ENCODE data around the gene MTO1. TPM values are rescaled to one million over a fixed set of nuclear protein-coding genes. Genes with fewer than 3 reads are reported as not detected.
"Not testable (repeated sequence)": the region's sequence is repeated elsewhere in the genome, so short reads cannot be mapped to it uniquely, and the experiment has no call there.

Gene MTO1
- total RNA-seq: 14.6 and 22.0 TPM in 2 replicates

GRCh38 chr6:73461537-73462350 lies at the start of gene MTO1:
TSS of gene MTO1 (plus strand) at chr6:73461737. CDS start at chr6:73461855, 118 bp downstream.
- peak; percentile 92 to 93 for DNase-seq (ENCODE audit: low read depth in 2 of 2)

- no peak for DNase-seq (ENCODE audit: low read depth in 2 of 2)
Observed at GRCh38 chr6:73413102-73413501, 48.4 kb upstream of the MTO1 start.

- no peak for DNase-seq (ENCODE audit: low read depth in 2 of 2)
Observed at GRCh38 chr6:73418081-73418741, 43.3 kb upstream of the MTO1 start.

GRCh38 chr6:73421534-73421933 lies 40.0 kb upstream of the MTO1 start:
- DNase-seq (ENCODE audit: low read depth in 2 of 2): no peak

- no peak for DNase-seq (ENCODE audit: low read depth in 2 of 2)
Observed at GRCh38 chr6:73435236-73435635, 26.3 kb upstream of the MTO1 start.

GRCh38 chr6:73443555-73443954 lies 18.0 kb upstream of the MTO1 start:
- DNase-seq (ENCODE audit: low read depth in 2 of 2): no peak

GRCh38 chr6:73451223-73452106 lies 10.1 kb upstream of the MTO1 start:
- DNase-seq (ENCODE audit: low read depth in 2 of 2): peak; percentile 28 to 51

- DNase-seq (ENCODE audit: low read depth in 2 of 2): peak; percentile 13 to 69
Observed at GRCh38 chr6:73452107-73452461, 9.5 kb upstream of the MTO1 start, which contains the start of gene CGAS. TSS of gene CGAS (minus strand) at chr6:73452297. CDS start at chr6:73452181, 116 bp downstream.

- peak; percentile 10 to 67 for DNase-seq (ENCODE audit: low read depth in 2 of 2)
Observed at GRCh38 chr6:73455865-73456629, 5.5 kb upstream of the MTO1 start.

GRCh38 chr6:73459474-73459873 lies 2.1 kb upstream of the MTO1 start:
- not testable (repeated sequence) for DNase-seq (ENCODE audit: low read depth in 2 of 2)

GRCh38 chr6:73460056-73460455 lies 1.5 kb upstream of the MTO1 start:
- no peak for DNase-seq (ENCODE audit: low read depth in 2 of 2)

GRCh38 chr6:73471686-73472290 lies 10.3 kb downstream of the MTO1 start:
- DNase-seq (ENCODE audit: low read depth in 2 of 2): no peak

- no peak for DNase-seq (ENCODE audit: low read depth in 2 of 2)
Observed at GRCh38 chr6:73476723-73477122, 15.2 kb downstream of the MTO1 start.

- DNase-seq (ENCODE audit: low read depth in 2 of 2): no peak
Observed at GRCh38 chr6:73477407-73477806, 15.9 kb downstream of the MTO1 start.

- DNase-seq (ENCODE audit: low read depth in 2 of 2): no peak
Observed at GRCh38 chr6:73481969-73482368, 20.4 kb downstream of the MTO1 start.

- DNase-seq (ENCODE audit: low read depth in 2 of 2): no peak
Observed at GRCh38 chr6:73484438-73484837, 22.9 kb downstream of the MTO1 start.

GRCh38 chr6:73487473-73487872 lies 25.9 kb downstream of the MTO1 start:
- no peak for DNase-seq (ENCODE audit: low read depth in 2 of 2)

- no peak for DNase-seq (ENCODE audit: low read depth in 2 of 2)
Observed at GRCh38 chr6:73491377-73491776, 29.8 kb downstream of the MTO1 start.

GRCh38 chr6:73497915-73498314 lies 36.4 kb downstream of the MTO1 start:
- DNase-seq (ENCODE audit: low read depth in 2 of 2): no peak

GRCh38 chr6:73503027-73503772 lies 41.7 kb downstream of the MTO1 start:
- no peak for DNase-seq (ENCODE audit: low read depth in 2 of 2)

Data from lung microvascular endothelial cell (primary cell).